Activated CD4-positive, alpha-beta T cell treated with anti-CD3 and anti-CD28 coated beads for 1 hour (primary cell): ENCODE results near the gene P4HA3.
A peak's percentile ranks its signal among the peaks of the same experiment; 100 is the strongest.

Source experiments
- DNase-seq: peaks from one replicate; pipeline ENCODE4 v3.0.0-alpha.2; 2020

P4HA3 gene

GRCh38 chr11:74257959-74258553, 53.4 kb downstream of the P4HA3 start:
- DNase-seq: no peak

GRCh38 chr11:74256378-74257133, 54.9 kb downstream of the P4HA3 start:
- no peak for DNase-seq

- DNase-seq: peak; percentile 29
These were observed 55.6 kb downstream of the P4HA3 start for GRCh38 chr11:74255741-74256375.

GRCh38 chr11:74253361-74253760, 58.1 kb downstream of the P4HA3 start:
- DNase-seq: no peak

GRCh38 chr11:74249496-74249895, 61.9 kb downstream of the P4HA3 start:
- DNase-seq: no peak

GRCh38 chr11:74248469-74248868, 63.0 kb downstream of the P4HA3 start:
- DNase-seq: no peak

- DNase-seq: no peak
These were observed 73.2 kb downstream of the P4HA3 start for GRCh38 chr11:74238243-74238642.

GRCh38 chr11:74237541-74237940, 73.9 kb downstream of the P4HA3 start:
- no peak for DNase-seq

- DNase-seq: no peak
These were observed 76.3 kb downstream of the P4HA3 start for GRCh38 chr11:74235121-74235520.

GRCh38 chr11:74233683-74234082, 77.8 kb downstream of the P4HA3 start:
- no peak for DNase-seq

- no peak for DNase-seq
These were observed 79.0 kb downstream of the P4HA3 start for GRCh38 chr11:74232311-74232950.

- no peak for DNase-seq
These were observed 84.5 kb downstream of the P4HA3 start for GRCh38 chr11:74226907-74227306.

GRCh38 chr11:74225565-74225964, 85.9 kb downstream of the P4HA3 start:
- DNase-seq: no peak

GRCh38 chr11:74221816-74222215, 89.6 kb downstream of the P4HA3 start:
- no peak for DNase-seq

GRCh38 chr11:74220376-74220775, 91.1 kb downstream of the P4HA3 start:
- no peak for DNase-seq
